Left lobe of liver (tissue), 2 donors: ENCODE measurements around the gene SEMA5A. TPM values are rescaled to one million over a fixed set of nuclear protein-coding genes. Genes with fewer than 3 reads are reported as not detected.

ENCODE experiments used
- ATAC-seq: fragments of 200-7000 bp; cut with Tn5 transposase; one replicate; pipeline ENCODE4 v1.9.1; 2020; ENCODE audit warnings: mild to moderate bottlenecking, moderate library complexity
- DNase-seq: peaks from one replicate; pipeline ENCODE4 v3.0.0-alpha.2; 2020; ENCODE audit warnings: low spot score
- total RNA-seq: library from RNA; stranded (reverse); gene quantifications from one replicate; pipeline ENCODE4 v1.2.1, GENCODE V29; 2021
- donor health status: DM: no; HTN: no; CAD: no; lungs with moderate emphysema.
- donor health status: DM: no; HTN: yes; CAD: no.

SEMA5A gene
- total RNA-seq, 1 donor from 2014 or later: 5.7 TPM

GRCh38 chr5:9338796-9339195 lies 207.1 kb downstream of the SEMA5A start:
- ATAC-seq (no peak), DNase-seq (no peak)

GRCh38 chr5:9337928-9338595 lies 207.8 kb downstream of the SEMA5A start:
- ATAC-seq (no peak), DNase-seq (no peak)

GRCh38 chr5:9335754-9336495 lies 209.9 kb downstream of the SEMA5A start:
- DNase-seq (no peak), ATAC-seq (no peak)

GRCh38 chr5:9335269-9335668 lies 210.6 kb downstream of the SEMA5A start:
- ATAC-seq (no peak), DNase-seq (no peak)

DNA sequence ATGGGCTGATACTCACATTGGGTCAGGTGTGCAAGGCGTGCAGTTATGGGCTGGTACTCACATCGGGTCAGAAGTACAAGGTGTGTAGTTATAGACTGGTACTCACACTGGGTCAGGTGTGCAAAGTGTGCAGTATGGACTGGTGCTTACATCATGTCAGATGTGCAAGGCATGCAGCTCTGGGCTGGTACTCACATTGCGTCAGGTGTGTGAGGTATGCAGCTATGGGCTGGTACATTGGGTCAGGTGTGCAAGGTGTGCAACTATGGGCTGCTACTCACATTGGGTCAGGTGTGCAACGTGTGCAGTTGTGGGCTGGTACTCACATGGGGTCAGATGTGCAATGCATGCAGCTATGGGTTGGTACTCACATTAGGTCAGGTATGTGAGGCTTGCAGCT lies 213.8 kb downstream of the SEMA5A start:
- DNase-seq: no peak
- no peak for ATAC-seq

GRCh38 chr5:9331372-9331771 lies 214.5 kb downstream of the SEMA5A start:
- DNase-seq: no peak
- no peak for ATAC-seq

GRCh38 chr5:9329125-9329524 lies 216.8 kb downstream of the SEMA5A start:
- DNase-seq (no peak), ATAC-seq (no peak)

DNA sequence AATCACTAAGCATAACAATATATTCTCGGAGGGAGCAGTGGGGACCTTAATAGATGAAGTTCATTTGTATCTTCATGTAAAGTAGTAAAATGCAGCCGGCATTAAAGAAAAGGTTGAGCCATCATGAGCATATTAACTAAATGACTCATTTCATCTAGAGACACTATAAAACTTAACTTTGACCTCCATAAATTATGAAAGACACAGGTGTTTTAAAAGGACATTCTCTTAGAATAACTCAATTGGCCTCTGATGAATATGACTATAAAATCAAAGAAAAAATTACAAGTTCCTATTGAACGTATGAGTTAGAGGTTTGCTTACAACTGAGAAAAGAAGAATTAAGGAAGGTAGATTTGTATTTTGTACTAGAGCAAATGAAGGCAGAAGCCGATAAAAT lies 220.3 kb downstream of the SEMA5A start:
- ATAC-seq (no peak), DNase-seq (no peak)

DNA sequence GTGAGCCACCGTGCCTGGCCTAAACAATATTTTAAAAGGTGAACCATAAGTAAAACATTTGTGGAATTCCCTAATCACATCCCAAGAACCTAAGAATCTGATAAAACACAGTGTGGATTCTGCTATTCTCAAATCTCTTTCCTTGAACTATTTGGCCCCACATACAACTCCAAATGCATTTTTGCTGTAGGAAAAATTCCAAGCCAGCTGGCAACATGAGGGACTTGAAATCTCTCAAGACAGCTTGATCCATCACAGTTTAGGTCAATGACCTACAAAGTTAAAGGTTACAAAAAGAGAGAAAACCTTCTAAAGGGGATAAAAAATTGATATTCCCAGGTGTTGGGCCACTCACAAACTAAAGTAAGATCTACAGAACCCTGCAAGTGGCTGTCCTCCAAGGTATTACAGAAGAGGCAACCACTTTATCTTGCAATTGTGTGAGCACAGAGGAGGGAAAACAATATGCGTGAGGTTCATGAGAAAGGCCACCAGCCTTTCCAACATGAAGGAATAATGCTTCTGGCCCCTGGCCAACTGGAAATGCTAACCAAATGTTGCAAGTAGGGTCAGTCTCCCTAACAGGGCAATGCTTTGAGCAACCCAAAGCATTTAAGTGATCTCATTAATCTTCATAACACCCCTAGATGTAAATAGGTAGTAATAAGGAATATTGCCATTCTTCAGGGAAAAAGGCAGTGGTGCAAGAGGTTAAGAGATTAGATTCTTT lies 221.4 kb downstream of the SEMA5A start:
- ATAC-seq: no peak
- DNase-seq: no peak

GRCh38 chr5:9320652-9321051 lies 225.2 kb downstream of the SEMA5A start:
- ATAC-seq (no peak), DNase-seq (no peak)

DNA sequence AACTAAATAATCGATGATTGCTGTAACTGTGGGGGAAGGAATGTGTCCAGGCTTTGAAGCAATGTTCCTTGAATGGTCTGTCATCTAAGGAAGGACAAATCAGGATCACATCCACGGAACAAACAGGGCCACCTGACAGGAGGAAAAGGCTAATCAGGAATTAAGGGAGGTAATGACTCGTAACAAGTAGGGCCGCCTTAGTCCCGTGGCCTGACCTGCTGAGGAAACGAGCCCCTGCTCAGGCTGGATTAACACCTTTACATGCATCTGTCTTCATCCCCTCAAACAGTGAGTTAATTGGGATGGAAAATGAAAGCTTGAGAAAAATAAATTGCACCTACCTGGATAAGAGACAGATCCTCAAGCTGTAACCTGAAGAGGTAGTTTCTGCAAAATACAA lies 227.8 kb downstream of the SEMA5A start:
- DNase-seq: no peak
- no peak for ATAC-seq

- no peak for DNase-seq
- ATAC-seq: no peak
Observed at GRCh38 chr5:9316733-9317132, 229.1 kb downstream of the SEMA5A start.

- ATAC-seq: no peak
- DNase-seq: no peak
Observed at GRCh38 chr5:9316041-9316440, 229.8 kb downstream of the SEMA5A start.

DNA sequence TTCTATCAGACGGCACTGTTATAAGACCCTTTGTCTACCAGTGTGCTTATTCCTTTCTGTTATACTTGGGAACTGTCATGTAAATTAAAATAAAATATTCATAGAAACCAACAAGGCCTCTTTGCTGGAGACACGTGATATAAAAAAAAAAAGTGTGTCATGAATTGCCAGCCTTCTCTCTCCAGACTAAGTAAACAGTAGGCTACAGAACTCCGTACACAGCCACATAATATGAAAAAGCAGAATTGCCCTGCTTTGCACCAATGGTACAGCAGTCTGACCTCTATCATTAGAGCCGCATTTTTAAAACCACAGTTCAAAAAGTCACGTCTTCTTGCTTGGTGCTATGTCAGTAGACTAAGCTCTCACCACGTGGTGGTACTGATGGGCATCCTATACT lies 231.3 kb downstream of the SEMA5A start:
- DNase-seq (no peak), ATAC-seq (no peak)

GRCh38 chr5:9313751-9314150 lies 232.1 kb downstream of the SEMA5A start:
- ATAC-seq (no peak), DNase-seq (no peak)

DNA sequence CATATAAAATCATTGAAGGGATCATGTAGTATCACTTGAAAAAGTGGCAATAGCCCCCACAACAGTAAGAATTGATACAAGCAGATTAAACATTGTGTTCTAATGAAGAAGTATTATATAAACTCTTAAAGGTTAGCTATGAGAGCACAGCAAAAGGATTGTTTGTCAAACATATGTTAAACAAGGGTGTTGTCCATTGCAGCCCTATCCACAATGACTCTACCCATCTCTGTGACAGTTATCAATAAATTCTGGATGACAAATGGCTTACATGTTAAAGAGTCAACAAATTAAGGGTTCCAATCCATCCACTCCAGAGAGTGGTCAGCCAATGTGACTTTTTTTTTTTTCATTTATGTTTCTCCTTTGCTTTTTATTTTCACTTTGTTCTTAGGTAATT lies 238.7 kb downstream of the SEMA5A start:
- ATAC-seq (no peak), DNase-seq (no peak)

- ATAC-seq (no peak), DNase-seq (no peak)
Observed at GRCh38 chr5:9302218-9302617, 243.7 kb downstream of the SEMA5A start.

GRCh38 chr5:9301200-9301599 lies 244.7 kb downstream of the SEMA5A start:
- peak; percentile 92 for ATAC-seq
- no peak for DNase-seq

DNA sequence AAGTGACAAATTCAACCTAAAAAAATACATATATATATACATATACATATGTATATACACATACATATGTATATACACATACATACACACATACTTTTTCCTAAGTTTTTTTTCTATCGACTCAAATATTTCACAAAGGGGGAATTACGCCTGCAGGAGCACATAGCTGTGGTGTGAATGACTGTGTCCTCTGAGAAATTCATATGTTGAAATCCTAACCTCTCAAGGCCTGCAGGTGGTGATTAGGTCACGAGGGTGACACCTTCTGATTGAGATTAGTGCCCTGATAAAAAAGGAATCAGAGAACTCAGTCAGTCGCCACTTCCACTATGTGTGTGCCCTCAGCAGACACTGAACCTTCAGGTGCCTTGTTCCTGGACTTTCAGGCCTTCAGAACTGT lies 248.7 kb downstream of the SEMA5A start:
- DNase-seq (no peak), ATAC-seq (no peak)

- DNase-seq (no peak), ATAC-seq (no peak)
Observed at GRCh38 chr5:9295466-9295801, 250.4 kb downstream of the SEMA5A start.

- no peak for ATAC-seq
- DNase-seq: no peak
Observed at GRCh38 chr5:9294793-9295465, 250.9 kb downstream of the SEMA5A start.

GRCh38 chr5:9288234-9288633 lies 257.6 kb downstream of the SEMA5A start:
- no peak for DNase-seq
- no peak for ATAC-seq
